HG03354 (cell line): ENCODE data around the gene IGSF5.
"Not testable (repeated sequence)": the region's sequence is repeated elsewhere in the genome, so short reads cannot be mapped to it uniquely, and the experiment has no call there.

Source experiments
- ATAC-seq: cut with Tn5 transposase; IDR thresholded peaks from one replicate; pipeline ENCODE4 v1.9.1; 2021; ENCODE audit warnings: mild to moderate bottlenecking; ENCODE audit not compliant: unreplicated experiment, poor library complexity, severe bottlenecking

IGSF5 gene

DNA sequence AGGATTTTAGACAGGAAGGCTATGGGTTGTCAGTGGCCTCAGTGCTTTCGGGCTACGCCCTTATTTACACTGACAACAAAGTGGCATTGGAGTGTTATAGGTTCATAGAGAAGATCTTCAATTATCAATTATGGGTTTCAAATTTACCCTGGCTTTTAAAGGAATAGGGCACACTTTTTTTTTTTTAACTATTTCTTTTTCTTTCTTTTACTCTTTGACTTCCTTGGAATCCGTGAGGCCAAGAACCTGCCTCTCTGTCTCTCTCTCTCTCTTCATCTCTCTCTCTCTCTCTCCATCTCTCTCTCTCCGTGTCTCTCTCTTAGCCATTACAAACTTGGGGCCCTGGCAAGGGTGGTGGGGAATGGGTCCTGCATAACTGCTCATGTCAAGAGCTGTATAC, at the start of gene IGSF5:
TSS of gene IGSF5 (plus strand) at position 301 of the 400 bp plus-strand sequence. CDS start 327 bp downstream, outside the sequence.
- not testable (repeated sequence) for ATAC-seq

- no peak for ATAC-seq
Observed at GRCh38 chr21:39696196-39696595, 48.8 kb upstream of the IGSF5 start.

DNA sequence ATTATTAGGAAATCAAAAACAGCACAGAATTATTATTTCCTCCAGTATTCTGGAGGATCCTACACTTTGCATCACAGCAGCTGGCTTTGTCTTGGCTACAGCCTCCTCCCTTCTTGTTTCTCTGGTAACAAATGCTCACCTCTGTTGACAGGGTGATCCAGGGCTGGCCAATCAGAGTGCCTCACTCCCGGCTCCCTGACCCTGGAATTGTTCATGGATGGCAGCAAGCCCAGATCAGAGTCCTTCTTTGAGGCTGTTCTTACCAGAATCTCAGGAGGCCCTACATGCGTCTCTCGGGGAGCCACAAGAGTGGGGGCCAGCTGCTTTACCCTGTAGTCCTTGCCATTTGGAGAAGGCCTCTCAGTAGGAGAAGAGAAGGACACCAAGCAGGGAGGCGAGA, 48.4 kb upstream of the IGSF5 start:
- ATAC-seq: no peak

DNA sequence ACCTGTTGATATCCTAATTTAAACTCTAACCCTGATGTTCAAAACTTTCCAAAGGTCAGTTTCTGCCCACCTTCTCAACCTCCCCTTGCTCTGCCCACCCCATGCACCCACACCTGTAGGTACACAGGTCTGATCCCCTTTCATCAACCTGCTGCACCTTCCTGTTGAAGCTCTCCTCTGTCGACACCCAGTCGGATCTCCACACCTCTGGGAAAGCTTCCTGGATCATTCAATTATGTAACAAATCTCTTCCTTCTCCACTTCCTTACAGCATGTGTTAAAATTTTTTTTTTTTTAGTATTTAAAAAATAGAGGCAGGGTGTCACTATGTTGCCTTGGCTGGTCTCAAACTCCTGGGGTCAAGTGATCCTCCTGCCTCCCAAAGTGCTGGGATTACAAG, 44.7 kb upstream of the IGSF5 start:
- ATAC-seq: no peak

DNA sequence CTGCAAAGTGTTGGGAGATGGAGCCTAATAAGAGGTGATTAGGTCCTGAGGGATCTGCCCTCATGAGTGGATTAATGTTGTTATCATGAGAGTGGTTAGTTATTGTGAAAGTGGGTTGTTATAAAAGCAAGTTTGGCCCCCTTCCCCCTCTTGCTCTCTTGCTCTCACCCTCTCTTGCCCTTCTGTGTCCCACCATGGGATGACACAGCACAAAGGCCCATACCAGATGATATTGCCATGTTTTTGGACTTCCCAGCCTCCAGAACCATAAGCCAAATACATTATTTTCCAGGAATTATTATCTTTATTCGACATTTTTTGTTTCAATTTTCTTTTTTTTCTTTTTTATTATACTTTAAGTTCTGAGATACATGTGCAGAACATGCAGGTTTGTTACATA, 41.4 kb upstream of the IGSF5 start:
- ATAC-seq: no peak

DNA sequence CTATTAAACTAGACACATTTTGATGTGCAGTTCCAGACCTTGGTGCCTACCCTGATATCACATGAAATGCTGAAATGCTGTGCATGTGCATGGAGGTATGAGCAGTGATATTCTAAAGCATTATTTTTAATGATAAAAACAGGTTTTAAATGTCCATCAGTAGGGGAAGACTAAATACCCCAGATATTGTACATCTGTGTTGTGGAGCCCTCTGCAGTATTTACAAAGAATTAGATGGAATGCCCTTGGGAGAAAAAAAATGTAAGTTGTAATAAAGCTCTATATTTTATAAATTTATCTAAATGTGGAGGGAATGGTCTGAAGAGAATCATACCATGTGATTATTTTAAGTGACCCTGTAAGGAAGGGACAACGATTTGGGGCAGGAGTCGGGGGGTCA, 39.1 kb upstream of the IGSF5 start:
- no peak for ATAC-seq

- ATAC-seq: no peak
Observed at GRCh38 chr21:39707316-39707715, 37.7 kb upstream of the IGSF5 start.

DNA sequence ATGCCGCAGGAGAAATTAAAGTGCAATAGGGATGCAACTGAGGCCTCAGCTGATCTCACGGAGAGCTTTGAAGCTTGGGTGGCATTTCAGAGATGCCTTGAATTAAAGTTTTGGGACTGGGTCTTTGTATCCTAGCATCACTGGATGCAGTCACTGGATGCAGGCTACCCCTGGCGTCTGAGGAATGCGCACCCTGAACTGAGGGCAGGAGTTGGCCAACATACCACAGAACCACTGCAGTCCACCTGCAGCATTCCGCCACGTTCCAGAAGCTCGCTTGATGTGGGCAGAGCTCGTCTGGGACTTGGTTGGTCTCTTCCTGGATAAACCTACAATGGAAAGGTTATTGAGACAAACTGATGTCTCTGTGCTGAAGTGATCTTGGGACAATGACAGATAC, 34.1 kb upstream of the IGSF5 start:
- ATAC-seq: no peak

DNA sequence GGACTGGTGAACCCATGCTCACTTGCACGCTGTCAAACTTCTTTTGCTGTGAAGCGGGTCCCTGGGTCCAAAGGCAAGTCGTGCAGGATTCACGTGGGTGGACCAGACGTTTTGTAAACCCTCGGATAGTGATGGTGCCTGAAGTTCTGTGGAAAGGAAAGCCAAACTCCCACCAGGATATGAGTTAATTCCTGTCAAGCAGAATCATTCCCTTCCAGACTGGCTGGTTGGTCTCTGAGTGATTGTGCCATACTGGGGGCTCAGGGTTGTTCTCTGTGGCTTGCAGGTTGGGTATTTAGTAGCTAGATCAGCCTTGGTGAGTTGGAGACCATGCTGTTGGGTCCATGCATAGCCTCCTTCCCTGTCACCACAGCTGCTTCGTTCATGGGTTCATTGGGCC, 32.7 kb upstream of the IGSF5 start:
- ATAC-seq: no peak

- ATAC-seq: no peak
Observed at GRCh38 chr21:39712976-39713375, 32.0 kb upstream of the IGSF5 start.

- ATAC-seq: no peak
Observed at GRCh38 chr21:39713905-39714304, 31.1 kb upstream of the IGSF5 start.

DNA sequence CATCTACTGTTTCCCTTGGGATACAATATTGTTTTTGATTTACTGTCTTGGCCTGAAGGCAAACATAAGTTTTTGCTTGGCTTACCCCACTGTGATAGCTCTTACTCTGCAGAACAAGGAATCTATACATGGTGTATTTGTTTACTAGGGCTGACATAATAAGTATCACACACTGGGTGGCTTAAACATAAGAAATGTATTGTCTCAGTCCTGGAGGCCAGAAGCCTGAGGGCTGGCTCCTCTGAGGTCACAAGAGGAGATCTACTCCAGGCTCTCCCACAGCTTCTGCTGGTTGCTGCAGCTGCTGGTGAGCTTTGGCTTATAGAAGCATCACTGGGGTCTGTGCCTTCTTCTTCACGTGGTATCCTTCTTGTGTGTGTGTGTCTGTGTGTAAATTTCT, 30.7 kb upstream of the IGSF5 start:
- no peak for ATAC-seq

DNA sequence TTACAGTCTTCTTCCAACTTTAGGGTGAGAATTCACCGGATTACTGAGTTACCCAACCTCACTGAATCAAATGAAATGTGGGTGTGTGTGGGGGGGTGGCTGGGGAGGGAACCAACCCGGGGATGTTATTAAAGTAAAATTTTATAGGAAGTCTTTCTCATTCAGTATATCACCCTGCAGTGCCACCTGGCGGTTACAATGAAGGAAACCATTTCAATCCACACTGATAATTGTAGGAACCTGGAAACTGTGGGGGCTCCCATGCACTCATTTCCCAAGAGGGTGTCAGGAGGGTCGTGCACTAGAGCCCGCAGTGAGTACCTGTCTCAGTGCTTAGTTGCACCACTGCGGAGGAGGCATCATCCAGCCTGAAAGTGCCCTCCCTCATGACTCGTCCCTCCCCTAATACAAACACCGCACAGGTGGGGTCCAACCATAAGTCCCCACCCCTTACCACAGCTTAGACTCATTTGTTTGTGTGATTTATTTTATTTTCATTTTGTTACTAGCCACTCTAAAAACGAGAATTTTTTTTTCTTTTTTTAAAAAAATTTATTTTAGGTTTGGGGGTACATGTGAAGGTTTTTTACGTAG, 29.1 kb upstream of the IGSF5 start:
- ATAC-seq: no peak

DNA sequence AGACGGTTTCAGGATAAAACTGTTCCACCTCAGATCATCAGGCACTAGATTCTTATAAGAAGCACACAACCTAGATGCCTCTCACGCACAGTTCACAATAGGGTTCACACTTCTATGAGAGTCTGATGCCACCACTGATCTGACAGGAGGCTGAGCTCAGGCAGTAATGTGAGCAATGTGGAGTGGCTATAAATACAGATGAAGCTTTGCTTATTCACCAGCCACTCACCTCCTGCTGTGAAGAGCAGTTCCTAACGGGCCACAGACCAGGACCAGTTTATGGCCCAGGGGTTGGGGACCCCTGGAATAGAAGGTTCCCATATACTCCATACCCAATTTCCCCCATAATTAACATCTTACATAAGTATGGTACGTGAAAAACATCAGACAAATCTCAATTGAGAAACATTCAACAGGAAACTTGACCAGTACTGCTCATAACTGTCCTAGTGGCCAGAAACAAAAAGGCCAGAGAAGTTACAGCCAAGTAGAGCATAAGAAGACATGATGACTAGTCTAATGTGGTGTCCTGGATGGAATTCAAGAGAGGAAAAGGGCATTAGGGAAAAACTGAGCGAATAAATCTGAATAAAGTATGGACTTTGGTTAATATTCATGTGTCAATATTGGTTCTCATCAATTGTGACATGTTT, 24.7 kb upstream of the IGSF5 start:
- no peak for ATAC-seq

DNA sequence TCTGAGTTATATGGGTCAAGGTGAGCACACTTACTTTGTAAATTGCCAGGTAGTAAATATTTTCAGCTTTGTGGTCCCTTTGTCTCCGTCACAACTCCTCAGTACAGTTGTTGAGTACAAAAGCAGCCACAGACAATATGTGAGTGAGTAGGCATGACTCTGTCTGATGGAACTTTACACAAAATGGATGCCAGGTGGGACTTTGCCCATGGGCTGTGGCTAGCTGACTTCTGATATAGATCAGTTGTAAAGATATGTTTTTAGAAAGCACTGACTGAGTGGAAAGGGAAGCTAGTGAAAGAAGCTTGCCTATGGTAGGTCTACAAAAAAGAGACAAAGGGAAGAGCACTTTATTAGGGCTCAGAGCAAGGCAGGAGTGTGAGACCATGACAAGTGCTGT, 23.1 kb upstream of the IGSF5 start:
- ATAC-seq: no peak

DNA sequence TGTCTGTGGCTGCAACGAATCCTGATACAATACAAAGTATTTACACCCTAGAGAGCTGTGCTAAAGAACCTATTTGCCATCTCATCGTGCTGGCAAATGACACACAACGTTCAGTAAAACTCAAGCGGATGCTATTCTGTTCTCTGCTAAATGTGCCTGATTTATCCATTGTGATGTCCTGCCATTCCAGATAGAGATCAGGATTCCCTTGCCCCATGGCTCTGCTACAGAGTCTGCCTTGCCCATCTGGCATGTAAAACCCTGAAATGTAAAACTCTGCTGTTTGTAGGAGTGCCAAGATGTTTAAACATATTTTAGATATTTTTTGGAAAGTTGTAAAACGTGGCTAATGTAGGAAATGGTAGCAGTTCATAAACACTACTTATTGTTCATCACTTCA, 20.0 kb upstream of the IGSF5 start:
- no peak for ATAC-seq

DNA sequence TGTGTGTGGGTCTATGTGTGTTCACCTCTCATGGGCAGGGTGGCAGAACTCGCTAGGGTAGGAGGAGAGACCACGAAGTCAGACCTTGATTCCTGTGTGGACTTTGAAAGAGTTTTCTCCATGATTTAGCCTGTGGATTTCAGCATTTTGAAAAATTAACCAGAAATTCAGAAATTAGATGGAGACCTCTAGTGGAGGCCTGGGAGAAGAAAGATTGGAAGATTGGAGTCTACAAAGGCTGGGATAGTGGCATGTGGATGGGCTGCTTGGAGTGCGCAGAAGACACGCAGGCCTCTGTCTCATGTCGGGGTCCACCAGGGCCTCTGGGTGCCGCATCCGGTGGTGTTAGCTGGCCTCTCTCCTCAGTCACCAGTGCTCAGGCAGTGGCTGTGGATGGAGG, 18.9 kb upstream of the IGSF5 start:
- no peak for ATAC-seq

GRCh38 chr21:39727401-39728120, 17.4 kb upstream of the IGSF5 start:
- no peak for ATAC-seq

- ATAC-seq: no peak
Observed at GRCh38 chr21:39728341-39728740, 16.6 kb upstream of the IGSF5 start.

DNA sequence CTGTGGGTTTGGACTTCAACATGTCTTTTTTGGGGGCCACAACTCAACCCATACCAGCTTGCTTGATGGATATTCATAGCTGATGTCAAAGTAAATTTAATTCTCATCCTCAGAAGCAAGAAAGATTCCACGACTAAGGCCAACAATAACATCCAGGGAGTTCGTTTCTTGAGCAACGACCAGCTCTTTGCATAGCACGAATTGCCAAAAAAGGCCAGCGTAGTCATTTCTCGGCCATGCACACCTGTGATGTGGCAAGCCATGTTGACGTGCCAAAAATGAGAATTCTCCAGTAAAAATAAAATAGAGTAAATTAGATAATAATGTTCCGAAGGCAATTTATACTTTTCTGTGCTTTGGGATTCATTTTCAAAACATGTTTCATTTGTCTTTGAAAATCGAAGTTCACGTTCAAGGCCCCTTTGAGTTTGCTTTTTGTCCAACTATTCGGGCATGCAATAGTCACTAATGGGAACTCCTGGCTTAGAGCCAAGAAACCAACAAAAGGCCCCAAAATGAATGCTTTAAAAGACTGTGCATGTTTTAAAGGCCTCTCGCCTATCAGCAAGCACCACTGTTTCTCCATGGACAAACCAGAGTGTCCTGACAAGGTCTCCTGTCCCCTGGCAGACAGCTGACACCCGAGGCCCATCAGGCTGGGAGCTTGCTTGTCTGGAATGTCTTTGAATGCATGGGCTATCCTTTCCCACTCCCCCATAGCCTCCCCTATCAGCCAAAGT, 14.4 kb upstream of the IGSF5 start:
- no peak for ATAC-seq

- no peak for ATAC-seq
Observed at GRCh38 chr21:39736716-39737115, 8.3 kb upstream of the IGSF5 start.
